ENCODE results near the gene CTR9.

- TF ChIP-seq, protein P1, sequence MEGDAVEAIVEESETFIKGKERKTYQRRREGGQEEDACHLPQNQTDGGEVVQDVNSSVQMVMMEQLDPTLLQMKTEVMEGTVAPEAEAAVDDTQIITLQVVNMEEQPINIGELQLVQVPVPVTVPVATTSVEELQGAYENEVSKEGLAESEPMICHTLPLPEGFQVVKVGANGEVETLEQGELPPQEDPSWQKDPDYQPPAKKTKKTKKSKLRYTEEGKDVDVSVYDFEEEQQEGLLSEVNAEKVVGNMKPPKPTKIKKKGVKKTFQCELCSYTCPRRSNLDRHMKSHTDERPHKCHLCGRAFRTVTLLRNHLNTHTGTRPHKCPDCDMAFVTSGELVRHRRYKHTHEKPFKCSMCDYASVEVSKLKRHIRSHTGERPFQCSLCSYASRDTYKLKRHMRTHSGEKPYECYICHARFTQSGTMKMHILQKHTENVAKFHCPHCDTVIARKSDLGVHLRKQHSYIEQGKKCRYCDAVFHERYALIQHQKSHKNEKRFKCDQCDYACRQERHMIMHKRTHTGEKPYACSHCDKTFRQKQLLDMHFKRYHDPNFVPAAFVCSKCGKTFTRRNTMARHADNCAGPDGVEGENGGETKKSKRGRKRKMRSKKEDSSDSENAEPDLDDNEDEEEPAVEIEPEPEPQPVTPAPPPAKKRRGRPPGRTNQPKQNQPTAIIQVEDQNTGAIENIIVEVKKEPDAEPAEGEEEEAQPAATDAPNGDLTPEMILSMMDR (IDR thresholded peaks at IDR 0.05), result no peak
- no peak for TF ChIP-seq POLR2A (IDR thresholded peaks at IDR 0.05)
These were observed 49.1 kb upstream of the CTR9 start for GRCh38 chr11:10701982-10702381.

Measured in heart left ventricle (tissue), 13 donors.